ENCODE data around the gene SERP2.
A peak's percentile ranks its signal among the peaks of the same experiment; 100 is the strongest.

Gene SERP2

DNA sequence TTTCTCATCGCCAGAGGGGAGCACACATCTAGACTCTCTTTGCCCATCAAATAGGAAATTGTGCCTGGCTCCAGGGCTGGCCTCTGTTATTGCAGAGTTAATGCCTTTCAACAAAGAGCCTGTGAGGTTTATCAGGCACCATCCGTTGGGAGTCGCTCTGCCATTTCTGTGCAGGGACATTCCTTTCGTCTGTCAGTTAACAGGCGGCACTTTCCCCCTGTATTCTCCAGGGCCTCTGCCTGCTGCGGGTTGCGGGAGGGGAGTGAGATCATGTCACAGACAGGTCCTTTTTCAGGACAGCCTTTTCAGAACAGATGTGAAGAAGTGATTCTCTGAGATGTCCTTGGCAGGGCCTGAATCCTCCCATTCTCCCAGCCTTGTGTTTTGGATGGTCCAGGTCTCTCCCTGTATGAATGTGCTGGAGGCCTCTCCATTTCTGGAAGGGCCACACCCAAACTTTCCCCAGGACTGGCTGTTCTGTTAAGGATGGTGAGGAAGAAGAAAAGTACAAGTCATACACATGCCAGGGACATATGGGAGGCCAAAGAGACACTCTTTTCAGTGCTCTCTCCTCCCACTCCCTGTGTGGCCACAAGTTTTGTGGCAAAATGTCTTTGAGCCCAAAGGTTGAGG, 14.9 kb downstream of the SERP2 start:
- no peak for DNase-seq (ENCODE audit: low read depth)
- TF ChIP-seq, protein P1, sequence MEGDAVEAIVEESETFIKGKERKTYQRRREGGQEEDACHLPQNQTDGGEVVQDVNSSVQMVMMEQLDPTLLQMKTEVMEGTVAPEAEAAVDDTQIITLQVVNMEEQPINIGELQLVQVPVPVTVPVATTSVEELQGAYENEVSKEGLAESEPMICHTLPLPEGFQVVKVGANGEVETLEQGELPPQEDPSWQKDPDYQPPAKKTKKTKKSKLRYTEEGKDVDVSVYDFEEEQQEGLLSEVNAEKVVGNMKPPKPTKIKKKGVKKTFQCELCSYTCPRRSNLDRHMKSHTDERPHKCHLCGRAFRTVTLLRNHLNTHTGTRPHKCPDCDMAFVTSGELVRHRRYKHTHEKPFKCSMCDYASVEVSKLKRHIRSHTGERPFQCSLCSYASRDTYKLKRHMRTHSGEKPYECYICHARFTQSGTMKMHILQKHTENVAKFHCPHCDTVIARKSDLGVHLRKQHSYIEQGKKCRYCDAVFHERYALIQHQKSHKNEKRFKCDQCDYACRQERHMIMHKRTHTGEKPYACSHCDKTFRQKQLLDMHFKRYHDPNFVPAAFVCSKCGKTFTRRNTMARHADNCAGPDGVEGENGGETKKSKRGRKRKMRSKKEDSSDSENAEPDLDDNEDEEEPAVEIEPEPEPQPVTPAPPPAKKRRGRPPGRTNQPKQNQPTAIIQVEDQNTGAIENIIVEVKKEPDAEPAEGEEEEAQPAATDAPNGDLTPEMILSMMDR (IDR thresholded peaks at IDR 0.05; ENCODE audit: low read depth, low read length, missing control alignments), result no peak
- in situ Hi-C loops (cut with HindIII; ENCODE audit: low sequenced_read_pairs), result no loop called here
- no peak overlapping the region for H3K4me3 ChIP-seq (ENCODE audit: low read depth, low read length)

DNA sequence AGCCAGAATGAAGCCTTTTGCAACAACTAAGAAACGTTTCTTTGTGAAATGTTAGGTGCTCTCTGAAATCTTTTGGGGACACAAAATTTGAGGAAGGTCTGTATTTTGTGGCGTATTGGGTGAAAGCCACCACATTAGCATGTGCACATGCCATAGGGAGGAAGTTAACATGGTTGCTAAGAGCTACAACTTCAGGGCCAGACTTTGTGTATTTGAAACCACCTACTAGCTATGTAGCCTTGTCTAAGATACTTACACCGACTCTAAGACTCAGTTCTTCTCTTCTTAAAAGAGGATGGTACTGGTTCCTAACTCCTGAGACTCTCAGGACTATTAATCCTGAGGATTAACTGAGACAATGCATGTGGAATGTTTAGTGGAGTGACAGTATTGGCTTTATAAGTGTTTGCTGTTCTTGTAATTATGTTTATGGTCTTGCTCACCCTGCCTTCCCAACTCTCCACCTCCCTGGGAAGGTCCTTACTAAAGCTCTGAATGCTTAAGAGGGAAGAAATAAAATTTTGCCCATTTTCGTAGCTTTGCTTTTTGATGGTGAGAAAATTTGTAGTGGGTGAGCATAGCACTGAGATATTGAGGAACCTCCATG, 15.5 kb downstream of the SERP2 start:
- in situ Hi-C loops (cut with HindIII; ENCODE audit: low sequenced_read_pairs), result no loop called here
- no peak overlapping the region for H3K4me3 ChIP-seq (ENCODE audit: low read depth, low read length)
- no peak for DNase-seq (ENCODE audit: low read depth)
- TF ChIP-seq, protein P1 (IDR thresholded peaks at IDR 0.05; ENCODE audit: low read depth, low read length, missing control alignments), result no peak

GRCh38 chr13:44389876-44390275, 16.3 kb downstream of the SERP2 start:
- no peak overlapping the region for H3K4me3 ChIP-seq (ENCODE audit: low read depth, low read length)
- DNase-seq (ENCODE audit: low read depth), result no peak
- in situ Hi-C loops (cut with HindIII; ENCODE audit: low sequenced_read_pairs), result no loop called here
- TF ChIP-seq, protein P1 (IDR thresholded peaks at IDR 0.05; ENCODE audit: low read depth, low read length, missing control alignments), result no peak

- H3K4me3 ChIP-seq (ENCODE audit: low read depth, low read length), result no peak overlapping the region
- TF ChIP-seq, protein P1 (IDR thresholded peaks at IDR 0.05; ENCODE audit: low read depth, low read length, missing control alignments), result no peak
- in situ Hi-C loops (cut with HindIII; ENCODE audit: low sequenced_read_pairs), result no loop called here
- DNase-seq (ENCODE audit: low read depth), result peak; percentile 54
These were observed 19.8 kb downstream of the SERP2 start for GRCh38 chr13:44393391-44393790.

DNA sequence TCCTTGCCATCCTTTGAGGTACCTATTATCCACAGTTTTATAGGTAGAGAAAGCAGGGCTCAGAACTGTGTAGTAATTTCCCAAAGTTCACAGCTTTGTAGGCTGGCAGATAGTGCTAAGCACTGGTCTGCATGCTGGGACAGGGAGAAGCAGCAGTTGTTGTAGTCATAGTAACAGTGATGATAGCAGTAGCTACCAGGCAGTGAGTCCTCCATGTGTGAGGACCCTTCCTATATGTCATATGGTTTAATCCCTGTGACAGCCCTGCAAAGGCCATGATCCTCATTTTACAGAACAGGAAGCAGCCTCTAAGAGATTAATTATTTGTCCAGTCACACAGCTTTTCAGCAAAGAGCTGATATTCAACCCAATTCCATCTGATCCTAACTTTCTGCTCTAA, 21.0 kb downstream of the SERP2 start:
- TF ChIP-seq, protein P1 (IDR thresholded peaks at IDR 0.05; ENCODE audit: low read depth, low read length, missing control alignments), result no peak
- no peak overlapping the region for H3K4me3 ChIP-seq (ENCODE audit: low read depth, low read length)
- DNase-seq (ENCODE audit: low read depth), result no peak
- in situ Hi-C loops (cut with HindIII; ENCODE audit: low sequenced_read_pairs), result no loop called here

- TF ChIP-seq, protein P1 (IDR thresholded peaks at IDR 0.05; ENCODE audit: low read depth, low read length, missing control alignments), result no peak
- in situ Hi-C loops (cut with HindIII; ENCODE audit: low sequenced_read_pairs), result no loop called here
- DNase-seq (ENCODE audit: low read depth), result no peak
- H3K4me3 ChIP-seq (ENCODE audit: low read depth, low read length), result no peak overlapping the region
These were observed 22.5 kb downstream of the SERP2 start for GRCh38 chr13:44395976-44396694.

All from astrocyte of the cerebellum (primary cell).